H9 (cell line): ENCODE data around the gene MYT1. TPM values are rescaled to one million over a fixed set of nuclear protein-coding genes. Genes with fewer than 3 reads are reported as not detected.

Experiments
- DNase-seq: peaks from one replicate; pipeline ENCODE4 v3.0.0-alpha.2; 2017
- H2AFZ ChIP-seq: one replicate; pipeline ENCODE4 v1.6.1; 2013; ENCODE audit warnings: mild to moderate bottlenecking, low read length, control low read depth, moderate library complexity
- H2AK5ac ChIP-seq: 2 replicates; pipeline ENCODE4 v1.6.1; 2013; ENCODE audit warnings: low read length, control low read depth, mixed read lengths; ENCODE audit not compliant: insufficient read length
- H2BK120ac ChIP-seq: one replicate; pipeline ENCODE4 v1.6.1; 2013; ENCODE audit warnings: low read depth, mild to moderate bottlenecking, low read length, control low read depth, inconsistent platforms; ENCODE audit not compliant: poor library complexity, severe bottlenecking
- H2BK12ac ChIP-seq: 2 replicates; pipeline ENCODE4 v1.6.1; 2013; ENCODE audit warnings: low read length, control low read depth, mixed read lengths, low read depth; ENCODE audit not compliant: insufficient read length
- H2BK15ac ChIP-seq: 2 replicates; pipeline ENCODE4 v1.6.1; 2013; ENCODE audit warnings: low read depth, low read length, control low read depth
- H2BK20ac ChIP-seq: one replicate; pipeline ENCODE4 v1.6.1; 2013; ENCODE audit warnings: low read depth, mild to moderate bottlenecking, low read length, control low read depth, inconsistent platforms; ENCODE audit not compliant: poor library complexity, severe bottlenecking
- H2BK5ac ChIP-seq: 2 replicates; pipeline ENCODE4 v1.6.1; 2013; ENCODE audit warnings: low read length, control low read depth, mixed read lengths; ENCODE audit not compliant: insufficient read length
- H3K14ac ChIP-seq: 2 replicates; pipeline ENCODE4 v1.6.1; 2013; ENCODE audit warnings: low read length, control low read depth; ENCODE audit not compliant: insufficient read depth
- H3K18ac ChIP-seq: 2 replicates; pipeline ENCODE4 v1.6.1; 2013; ENCODE audit warnings: low read depth, mild to moderate bottlenecking, mixed read lengths, low read length, control low read depth; ENCODE audit not compliant: insufficient read length
- H3K23ac ChIP-seq: 2 replicates; pipeline ENCODE4 v1.6.1; 2013; ENCODE audit warnings: low read length, control low read depth, mixed read lengths, low read depth; ENCODE audit not compliant: insufficient read length
- H3K23me2 ChIP-seq: 2 replicates; pipeline ENCODE4 v1.6.1; 2013; ENCODE audit warnings: low read depth, mild to moderate bottlenecking, mixed read lengths, low read length, control low read depth; ENCODE audit not compliant: insufficient read length, poor library complexity, severe bottlenecking
- H3K27ac ChIP-seq: 2 replicates; pipeline ENCODE4 v1.5.1; 2013; ENCODE audit warnings: low read length, control low read depth, mixed read lengths, low read depth; ENCODE audit not compliant: insufficient read length
- H3K27me3 ChIP-seq: 2 replicates; pipeline ENCODE4 v1.6.1; 2013; ENCODE audit warnings: low read length, control low read depth, inconsistent platforms; ENCODE audit not compliant: insufficient read depth
- H3K4ac ChIP-seq: 2 replicates; pipeline ENCODE4 v1.6.1; 2013; ENCODE audit warnings: low read depth, mild to moderate bottlenecking, control low read depth, inconsistent platforms, low read length, moderate library complexity
- H3K4me1 ChIP-seq: 2 replicates; pipeline ENCODE4 v1.6.1; 2013; ENCODE audit warnings: low read length, control low read depth, inconsistent platforms; ENCODE audit not compliant: insufficient read depth
- H3K4me2 ChIP-seq: 2 replicates; pipeline ENCODE4 v1.6.1; 2013; ENCODE audit warnings: low read length, control low read depth, mixed read lengths; ENCODE audit not compliant: insufficient read length, insufficient read depth
- H3K56ac ChIP-seq: 2 replicates; pipeline ENCODE4 v1.6.1; 2013; ENCODE audit warnings: low read depth, mild to moderate bottlenecking, mixed read lengths, low read length, control low read depth; ENCODE audit not compliant: insufficient read length
- H3K79me1 ChIP-seq: 2 replicates; pipeline ENCODE4 v1.6.1; 2013; ENCODE audit warnings: low read depth, mild to moderate bottlenecking, moderate library complexity, low read length, control low read depth, inconsistent platforms; ENCODE audit not compliant: insufficient read depth, poor library complexity, severe bottlenecking
- H3K79me2 ChIP-seq: 2 replicates; pipeline ENCODE4 v1.6.1; 2013; ENCODE audit warnings: low read length, control low read depth, inconsistent platforms; ENCODE audit not compliant: insufficient read depth
- H3K9ac ChIP-seq: 2 replicates; pipeline ENCODE4 v1.6.1; 2013; ENCODE audit warnings: low read length, control low read depth, mixed read lengths; ENCODE audit not compliant: insufficient read length; ENCODE audit errors: extremely low read depth
- H3K9me3 ChIP-seq: one replicate; pipeline ENCODE4 v1.6.1; 2013; ENCODE audit warnings: low read depth, low read length, inconsistent platforms; ENCODE audit not compliant: control insufficient read depth
- H3T11ph ChIP-seq: one replicate; pipeline ENCODE4 v1.6.1; 2013; ENCODE audit warnings: mild to moderate bottlenecking, low read length, control low read depth, inconsistent platforms
- H4K20me1 ChIP-seq: one replicate; pipeline ENCODE4 v1.6.1; 2013; ENCODE audit not compliant: control insufficient read depth, insufficient read length, insufficient read depth
- H4K5ac ChIP-seq: 2 replicates; pipeline ENCODE4 v1.6.1; 2013; ENCODE audit warnings: low read depth, mild to moderate bottlenecking, mixed read lengths, low read length, control low read depth; ENCODE audit not compliant: insufficient read length
- H4K8ac ChIP-seq: replicated peaks from 2 replicates; pipeline ENCODE4 v1.6.1; 2013; ENCODE audit warnings: low read length, control low read depth, mixed read lengths, low read depth; ENCODE audit not compliant: insufficient read length
- H4K91ac ChIP-seq: 2 replicates; pipeline ENCODE4 v1.6.1; 2013; ENCODE audit warnings: low read depth, mild to moderate bottlenecking, moderate library complexity, mixed read lengths, low read length, control low read depth; ENCODE audit not compliant: insufficient read length
- H3K27ac Mint-ChIP-seq, 3 experiments: 2 replicates in 2 of 3; 3 replicates in 1 of 3; pipeline ENCODE4 v1.8.0; 2020 to 2021; ENCODE audit warnings: mixed read lengths in 3 of 3, mild to moderate bottlenecking in 1 of 3, moderate library complexity in 1 of 3
- H3K27me3 Mint-ChIP-seq: 2 replicates; pipeline ENCODE4 v1.8.0; 2021; ENCODE audit warnings: low read depth, mild to moderate bottlenecking, moderate library complexity, mixed read lengths
- H3K36me3 Mint-ChIP-seq, 3 experiments: 2 replicates in 2 of 3; 3 replicates in 1 of 3; pipeline ENCODE4 v1.8.0; 2020 to 2021; ENCODE audit warnings: low read depth in 3 of 3, mixed read lengths in 3 of 3; ENCODE audit not compliant: insufficient read depth in 1 of 3
- H3K4me1 Mint-ChIP-seq, 2 experiments: 2 replicates each; pipeline ENCODE4 v1.8.0; 2020; ENCODE audit warnings: mixed read lengths in 2 of 2
- H3K4me3 Mint-ChIP-seq, 2 experiments: 2 replicates in 1 of 2; 3 replicates in 1 of 2; pipeline ENCODE4 v1.8.0; 2020 to 2021; ENCODE audit warnings: mild to moderate bottlenecking in 2 of 2, mixed read lengths in 2 of 2, moderate library complexity in 1 of 2
- H3K9me3 Mint-ChIP-seq, 2 experiments: 2 replicates in 1 of 2; 3 replicates in 1 of 2; pipeline ENCODE4 v1.8.0; 2020; ENCODE audit warnings: mild to moderate bottlenecking in 2 of 2, mixed read lengths in 2 of 2, moderate library complexity in 1 of 2
- CTCF ChIP-seq: fragments of 200-600 bp; sonication (generic); conservative IDR thresholded peaks from 3 replicates; pipeline ENCODE4 v1.8.0; 2021; ENCODE audit warnings: antibody characterized with exemption, mild to moderate bottlenecking
- WGBS: extraction: QIAGEN DNeasy Blood & Tissue Kit; methylation state at CpG from one replicate; pipeline ENCODE4 v1.1.7; 2013; ENCODE audit warnings: missing lambda C conversion rate, low lambda C conversion rate, mixed read lengths; ENCODE audit not compliant: insufficient read length; ENCODE audit errors: extremely low coverage; 5-methylcytosine and 5-hydroxymethylcytosine counted together
- total RNA-seq: library from RNA; stranded (reverse); gene quantifications from 2 replicates; pipeline ENCODE4 v1.2.1, GENCODE V29; 2021

The MYT1 gene
- total RNA-seq, 1 experiment from 2014 or later = 0.79 TPM

- H3K27ac Mint-ChIP-seq = no peak overlapping the region
- no peak overlapping the region for H3K14ac ChIP-seq
- H3K79me1 ChIP-seq = peaks cover 3% of the 10 kb centered on the region
- no peak overlapping the region for H3K18ac ChIP-seq
- no CpG with 5 or more reads among the region's 9 CpGs for WGBS
- H2BK12ac ChIP-seq = no peak overlapping the region
- peaks cover 5% of the 10 kb centered on the region; the same call in 1 of the 2 replicates for H3K79me2 ChIP-seq
- no peak for TF ChIP-seq CTCF
- no peaks in the 10 kb centered on the region for H3K9me3 ChIP-seq
- no peaks in the 10 kb centered on the region for H3K27me3 Mint-ChIP-seq
- no peak overlapping the region for H4K5ac ChIP-seq
- no peaks in the 10 kb centered on the region for H3K9me3 Mint-ChIP-seq
- H2BK5ac ChIP-seq = no peak overlapping the region
- H2AK5ac ChIP-seq = no peak overlapping the region
- no peak overlapping the region for H4K91ac ChIP-seq
- H4K20me1 ChIP-seq = no peaks in the 10 kb centered on the region
- peaks cover 27 to 29% of the 10 kb centered on the region in 2 experiments for H3K4me1 Mint-ChIP-seq
- H3K23me2 ChIP-seq = peaks cover 4% of the 10 kb centered on the region
- H3K27me3 ChIP-seq = no peaks in the 10 kb centered on the region
- no peak overlapping the region for H2BK120ac ChIP-seq
- no peak overlapping the region for H4K8ac ChIP-seq
- H3K4me3 Mint-ChIP-seq = no peak overlapping the region
- no peak for DNase-seq
- H3K23ac ChIP-seq = no peak overlapping the region
- no peak overlapping the region for H3K4ac ChIP-seq
- H3T11ph ChIP-seq = no peak overlapping the region
- H2AFZ ChIP-seq = no peak overlapping the region
- H3K9ac ChIP-seq = no peak overlapping the region
- no peak overlapping the region for H2BK20ac ChIP-seq
- no peak overlapping the region for H3K56ac ChIP-seq
- H3K27ac ChIP-seq = no peak overlapping the region
- H3K4me1 ChIP-seq = no peaks in the 10 kb centered on the region
- no peak overlapping the region for H3K4me2 ChIP-seq
- H3K36me3 Mint-ChIP-seq = peaks cover 0 to 15% (median 2%) of the 10 kb centered on the region in 3 experiments; a peak in 4 of 7 replicates
- no peak overlapping the region for H2BK15ac ChIP-seq
Measured at GRCh38 chr20:64261138-64261537, 96.9 kb downstream of the MYT1 start.
